Neural crest cell (in vitro differentiated cells): Measurements from ENCODE around the gene RAB41. TPM values are rescaled to one million over a fixed set of nuclear protein-coding genes. Genes with fewer than 3 reads are reported as not detected.
"Not testable (repeated sequence)": the region's sequence is repeated elsewhere in the genome, so short reads cannot be mapped to it uniquely, and the experiment has no call there.

Experiments used
- DNase-seq: peaks from one replicate; pipeline ENCODE4 v3.0.0; 2021; ENCODE audit warnings: low read depth, mixed read lengths, low spot score
- H3K27ac Mint-ChIP-seq: one replicate; pipeline ENCODE4 v1.8.0; 2021; ENCODE audit warnings: mild to moderate bottlenecking, mixed read lengths; ENCODE audit not compliant: unreplicated experiment
- H3K27me3 Mint-ChIP-seq: 2 replicates; pipeline ENCODE4 v1.8.0; 2021; ENCODE audit warnings: low read depth, mild to moderate bottlenecking, mixed read lengths
- H3K36me3 Mint-ChIP-seq: 2 replicates; pipeline ENCODE4 v1.8.0; 2021; ENCODE audit warnings: low read depth, mild to moderate bottlenecking, mixed read lengths
- H3K4me1 Mint-ChIP-seq: 2 replicates; pipeline ENCODE4 v1.8.0; 2021; ENCODE audit warnings: mixed read lengths
- H3K4me3 Mint-ChIP-seq: one replicate; pipeline ENCODE4 v1.8.0; 2021; ENCODE audit warnings: mild to moderate bottlenecking, mixed read lengths
- H3K9me3 Mint-ChIP-seq: 2 replicates; pipeline ENCODE4 v1.8.0; 2021; ENCODE audit warnings: mixed read lengths
- CTCF ChIP-seq: fragments of 200-600 bp; sonication (generic); conservative IDR thresholded peaks from 2 replicates; pipeline ENCODE4 v1.5.0; 2021; ENCODE audit warnings: antibody characterized with exemption, mild to moderate bottlenecking
- long read RNA-seq: library from polyadenylated mRNA; unstranded; transcript quantifications from one replicate; pipeline ENCODE4 v2.0.0, GENCODE V29; 2020
- total RNA-seq: library from RNA; stranded (reverse); gene quantifications from 2 replicates; pipeline ENCODE4 v1.2.1, GENCODE V29; 2021

Gene RAB41
- total RNA-seq: not detected in 2 replicates
- long read RNA-seq: 0 reads

GRCh38 chrX:70281951-70282350, at the start of gene RAB41:
Gene RAB41, plus strand, starts transcription at chrX:70282172. Its CDS starts 46 bp downstream, at chrX:70282218.
- Mint-ChIP-seq H3K36me3 (peaks cover 7% of the 10 kb centered on the region), H3K9me3 (peaks cover 7% of the 10 kb centered on the region), H3K27ac (no peak within 1 kb of the TSS), H3K27me3 (no peaks in the 10 kb centered on the region), H3K4me1 (no peaks in the 10 kb centered on the region), H3K4me3 (no peak within 1 kb of the TSS)
- TF ChIP-seq CTCF: no peak
- DNase-seq: no peak

- no peak for TF ChIP-seq CTCF
- H3K4me1 Mint-ChIP-seq: no peaks in the 10 kb centered on the region
- H3K27me3 Mint-ChIP-seq: peaks cover 2% of the 10 kb centered on the region
- no peak for DNase-seq
- H3K27ac Mint-ChIP-seq: no peak within 1 kb of the TSS
- peaks cover 11% of the 10 kb centered on the region for H3K9me3 Mint-ChIP-seq
- H3K36me3 Mint-ChIP-seq: no peaks in the 10 kb centered on the region
- no peak within 1 kb of the TSS for H3K4me3 Mint-ChIP-seq
Measured at GRCh38 chrX:70234355-70234754, 47.6 kb upstream of the RAB41 start, which contains the start of gene AWAT1. Gene AWAT1, plus strand, starts transcription at chrX:70234655. Its CDS starts 41 bp downstream, at chrX:70234696.

- H3K27me3 Mint-ChIP-seq: no peaks in the 10 kb centered on the region
- TF ChIP-seq CTCF: no peak
- H3K36me3 Mint-ChIP-seq: peaks cover 2% of the 10 kb centered on the region
- no peak overlapping the region for H3K4me3 Mint-ChIP-seq
- H3K9me3 Mint-ChIP-seq: peaks cover 9% of the 10 kb centered on the region
- no peak overlapping the region for H3K27ac Mint-ChIP-seq
- H3K4me1 Mint-ChIP-seq: no peaks in the 10 kb centered on the region
- DNase-seq: no peak
Measured at GRCh38 chrX:70240751-70241150, 41.2 kb upstream of the RAB41 start.

GRCh38 chrX:70241501-70241900, 40.5 kb upstream of the RAB41 start:
- Mint-ChIP-seq H3K36me3 (peaks cover 2% of the 10 kb centered on the region), H3K27me3 (no peaks in the 10 kb centered on the region), H3K27ac (no peak overlapping the region), H3K4me1 (no peaks in the 10 kb centered on the region), H3K9me3 (peaks cover 6% of the 10 kb centered on the region), H3K4me3 (no peak overlapping the region)
- no peak for DNase-seq
- TF ChIP-seq CTCF: no peak

GRCh38 chrX:70243601-70244000, 38.4 kb upstream of the RAB41 start:
- H3K4me1 Mint-ChIP-seq, H3K9me3 Mint-ChIP-seq, H3K27me3 Mint-ChIP-seq, DNase-seq, H3K36me3 Mint-ChIP-seq, H3K27ac Mint-ChIP-seq, H3K4me3 Mint-ChIP-seq: not testable (repeated sequence)

- H3K4me1 Mint-ChIP-seq: no peaks in the 10 kb centered on the region
- no peak overlapping the region for H3K27ac Mint-ChIP-seq
- no peak overlapping the region for H3K4me3 Mint-ChIP-seq
- no peak for DNase-seq
- peaks cover 2% of the 10 kb centered on the region for H3K36me3 Mint-ChIP-seq
- no peaks in the 10 kb centered on the region for H3K27me3 Mint-ChIP-seq
- TF ChIP-seq CTCF: no peak
- peaks cover 7% of the 10 kb centered on the region for H3K9me3 Mint-ChIP-seq
Measured at GRCh38 chrX:70244881-70245280, 37.1 kb upstream of the RAB41 start.
